ENCODE results near the gene KCTD21.

Gene KCTD21

GRCh38 chr11:78218707-78219492 lies 30.5 kb upstream of the KCTD21 start:
- no peak for DNase-seq

- DNase-seq = no peak
Observed at GRCh38 chr11:78217650-78218541, 29.5 kb upstream of the KCTD21 start.

GRCh38 chr11:78216571-78217287 lies 28.3 kb upstream of the KCTD21 start:
- no peak for DNase-seq

GRCh38 chr11:78216021-78216420 lies 27.6 kb upstream of the KCTD21 start:
- DNase-seq = no peak

GRCh38 chr11:78214331-78215194 lies 26.1 kb upstream of the KCTD21 start:
- DNase-seq = no peak

GRCh38 chr11:78213526-78214330 lies 25.3 kb upstream of the KCTD21 start:
- DNase-seq = no peak

GRCh38 chr11:78212586-78213371 lies 24.4 kb upstream of the KCTD21 start:
- DNase-seq = no peak

- DNase-seq = no peak
Observed at GRCh38 chr11:78211565-78211964, 23.1 kb upstream of the KCTD21 start.

- no peak for DNase-seq
Observed at GRCh38 chr11:78210000-78210608, 21.7 kb upstream of the KCTD21 start.

- DNase-seq = no peak
Observed at GRCh38 chr11:78209478-78209877, 21.1 kb upstream of the KCTD21 start.

- DNase-seq = no peak
Observed at GRCh38 chr11:78208257-78209165, 20.1 kb upstream of the KCTD21 start.

GRCh38 chr11:78207532-78208256 lies 19.3 kb upstream of the KCTD21 start:
- DNase-seq = no peak

- DNase-seq = no peak
Observed at GRCh38 chr11:78205691-78206090, 17.3 kb upstream of the KCTD21 start.

GRCh38 chr11:78205256-78205655 lies 16.8 kb upstream of the KCTD21 start:
- DNase-seq = no peak

- no peak for DNase-seq
Observed at GRCh38 chr11:78203184-78203583, 14.8 kb upstream of the KCTD21 start.

GRCh38 chr11:78202733-78203167 lies 14.3 kb upstream of the KCTD21 start:
- no peak for DNase-seq

GRCh38 chr11:78201096-78201818 lies 12.8 kb upstream of the KCTD21 start:
- DNase-seq = no peak

GRCh38 chr11:78200553-78200952 lies 12.1 kb upstream of the KCTD21 start:
- DNase-seq = no peak
